Measurements from ENCODE around the gene PTHLH. TPM values are rescaled to one million over a fixed set of nuclear protein-coding genes. Genes with fewer than 3 reads are reported as not detected.

The PTHLH gene
- total RNA-seq, 1 donor from 2014 or later, result 0.21 TPM

DNA sequence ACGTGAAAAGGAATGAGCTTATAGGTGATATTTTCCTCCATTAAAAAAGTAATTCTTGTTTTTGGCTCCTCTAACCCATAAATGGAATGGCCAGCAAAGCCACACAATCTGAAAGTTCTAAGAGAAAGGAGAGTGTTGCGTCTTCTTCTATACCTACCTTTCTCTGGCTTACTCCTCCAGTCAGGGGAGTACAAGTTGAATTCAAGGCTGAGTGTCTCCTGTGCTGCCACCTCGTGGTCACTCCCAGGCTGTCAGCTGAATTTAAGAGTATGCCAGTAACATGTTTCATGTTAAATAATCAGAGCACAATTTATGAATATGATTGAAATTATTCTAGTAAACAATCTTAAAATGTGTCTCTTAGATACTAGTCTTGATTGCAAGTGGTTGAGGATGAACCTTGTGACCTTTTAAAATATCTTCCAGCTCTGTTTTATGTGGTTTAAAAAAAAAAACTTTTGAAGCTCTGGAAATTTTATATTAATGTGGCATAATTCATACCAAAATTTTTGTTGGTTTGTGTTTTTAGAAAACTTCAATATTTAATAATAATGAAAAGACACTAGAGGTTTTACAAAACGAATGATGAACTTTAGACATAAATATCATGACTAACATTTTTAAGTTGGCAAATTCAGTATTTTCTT lies 31.7 kb downstream of the PTHLH start:
- TF ChIP-seq, protein P1, sequence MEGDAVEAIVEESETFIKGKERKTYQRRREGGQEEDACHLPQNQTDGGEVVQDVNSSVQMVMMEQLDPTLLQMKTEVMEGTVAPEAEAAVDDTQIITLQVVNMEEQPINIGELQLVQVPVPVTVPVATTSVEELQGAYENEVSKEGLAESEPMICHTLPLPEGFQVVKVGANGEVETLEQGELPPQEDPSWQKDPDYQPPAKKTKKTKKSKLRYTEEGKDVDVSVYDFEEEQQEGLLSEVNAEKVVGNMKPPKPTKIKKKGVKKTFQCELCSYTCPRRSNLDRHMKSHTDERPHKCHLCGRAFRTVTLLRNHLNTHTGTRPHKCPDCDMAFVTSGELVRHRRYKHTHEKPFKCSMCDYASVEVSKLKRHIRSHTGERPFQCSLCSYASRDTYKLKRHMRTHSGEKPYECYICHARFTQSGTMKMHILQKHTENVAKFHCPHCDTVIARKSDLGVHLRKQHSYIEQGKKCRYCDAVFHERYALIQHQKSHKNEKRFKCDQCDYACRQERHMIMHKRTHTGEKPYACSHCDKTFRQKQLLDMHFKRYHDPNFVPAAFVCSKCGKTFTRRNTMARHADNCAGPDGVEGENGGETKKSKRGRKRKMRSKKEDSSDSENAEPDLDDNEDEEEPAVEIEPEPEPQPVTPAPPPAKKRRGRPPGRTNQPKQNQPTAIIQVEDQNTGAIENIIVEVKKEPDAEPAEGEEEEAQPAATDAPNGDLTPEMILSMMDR (IDR thresholded peaks at IDR 0.05), result peak; percentile 75
- ATAC-seq (peak; percentile 80 to 81), DNase-seq (peak; percentile 67)
- Histone ChIP-seq H3K27me3 (ENCODE audit: low read depth) (no peaks in the 10 kb centered on the region), H3K4me1 (no peaks in the 10 kb centered on the region), H3K36me3 (no peaks in the 10 kb centered on the region), H3K9me3 (no peaks in the 10 kb centered on the region), H3K27ac (no peak overlapping the region), H3K4me3 (no peak overlapping the region)
- intact Hi-C loops (cut with DNase I), result no loop called here

DNA sequence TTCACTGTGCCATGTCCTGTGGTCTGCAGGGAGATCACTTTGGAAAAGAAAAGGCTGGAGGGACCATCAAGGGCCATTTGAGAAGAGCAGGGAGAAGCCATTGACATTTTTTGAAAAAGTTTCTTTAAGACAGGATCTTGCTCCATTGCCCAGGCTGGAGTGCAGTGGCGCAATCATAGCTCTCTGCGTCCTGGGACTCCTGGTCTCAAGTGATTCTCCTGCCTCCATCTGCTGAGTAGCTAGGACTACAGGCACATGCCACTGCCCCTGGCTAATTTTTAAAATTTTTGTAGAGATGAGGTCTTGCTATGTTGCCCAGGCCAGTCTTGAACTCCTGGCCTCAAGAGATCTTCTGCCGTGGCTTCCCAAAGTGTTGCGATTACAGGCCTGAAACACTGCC lies 32.3 kb downstream of the PTHLH start:
- ATAC-seq, result no peak

DNA sequence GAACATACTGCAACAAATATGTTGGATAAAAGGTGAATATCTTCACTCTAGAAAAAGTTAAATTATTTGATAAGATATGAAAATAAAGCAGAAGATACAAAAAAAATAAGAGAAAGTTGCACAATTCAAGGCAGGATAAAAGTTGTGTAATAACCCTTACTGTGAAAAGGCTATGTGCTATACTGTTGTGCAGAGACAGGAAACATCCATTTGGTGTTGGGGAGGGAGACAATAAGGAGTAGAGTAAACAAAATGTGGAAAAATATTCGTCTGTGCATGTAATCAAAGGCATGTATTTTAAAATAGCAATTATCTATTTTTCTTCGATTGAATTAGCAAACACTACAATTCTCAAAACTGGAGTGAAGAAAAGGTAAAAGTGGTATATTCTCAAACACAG lies 34.8 kb downstream of the PTHLH start:
- intact Hi-C loops (cut with DNase I), result loop anchor here (10.0 kb wide), 1 partner anchor 203 kb away; no protein-coding TSS in a partner anchor
- no peaks in the 10 kb centered on the region for H3K36me3 ChIP-seq
- H3K27me3 ChIP-seq (ENCODE audit: low read depth), result no peaks in the 10 kb centered on the region
- H3K9me3 ChIP-seq, result no peaks in the 10 kb centered on the region
- no peaks in the 10 kb centered on the region for H3K4me1 ChIP-seq
- no peak overlapping the region for H3K4me3 ChIP-seq
- DNase-seq (no peak), ATAC-seq (no peak)
- H3K27ac ChIP-seq, result no peak overlapping the region
- TF ChIP-seq, protein P1 (IDR thresholded peaks at IDR 0.05), result no peak

More for the DNA sequence above, 32.3 kb downstream of the PTHLH start:
- no peaks in the 10 kb centered on the region for H3K36me3 ChIP-seq
- no peaks in the 10 kb centered on the region for H3K4me1 ChIP-seq
- H3K9me3 ChIP-seq, result no peaks in the 10 kb centered on the region
- H3K4me3 ChIP-seq, result no peak overlapping the region
- no peak overlapping the region for H3K27ac ChIP-seq
- intact Hi-C loops (cut with DNase I), result no loop called here
- TF ChIP-seq, protein P1 (IDR thresholded peaks at IDR 0.05), result no peak
- H3K27me3 ChIP-seq (ENCODE audit: low read depth), result no peaks in the 10 kb centered on the region
- no peak for DNase-seq

DNA sequence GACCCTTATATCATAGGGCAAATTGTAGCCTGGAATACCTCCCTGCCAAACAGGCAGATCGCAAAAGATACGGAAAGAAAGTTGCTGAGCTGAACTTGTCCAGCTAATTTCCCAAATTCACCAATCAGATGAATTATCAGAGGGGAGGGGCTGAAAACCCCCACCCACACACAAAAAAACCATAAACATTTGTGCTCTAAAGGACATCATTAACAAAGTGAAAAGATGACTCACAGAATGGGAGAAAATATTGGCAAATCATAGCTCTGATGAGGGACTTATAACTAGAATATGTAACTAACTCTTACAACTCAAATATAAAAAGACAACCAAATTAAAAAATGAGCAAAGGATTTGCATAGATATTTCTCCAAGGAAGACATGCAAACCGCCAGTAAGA lies 36.3 kb downstream of the PTHLH start:
- intact Hi-C loops (cut with DNase I), result loop anchor here (10.0 kb wide), 1 partner anchor 201 kb away; no protein-coding TSS in a partner anchor

DNA sequence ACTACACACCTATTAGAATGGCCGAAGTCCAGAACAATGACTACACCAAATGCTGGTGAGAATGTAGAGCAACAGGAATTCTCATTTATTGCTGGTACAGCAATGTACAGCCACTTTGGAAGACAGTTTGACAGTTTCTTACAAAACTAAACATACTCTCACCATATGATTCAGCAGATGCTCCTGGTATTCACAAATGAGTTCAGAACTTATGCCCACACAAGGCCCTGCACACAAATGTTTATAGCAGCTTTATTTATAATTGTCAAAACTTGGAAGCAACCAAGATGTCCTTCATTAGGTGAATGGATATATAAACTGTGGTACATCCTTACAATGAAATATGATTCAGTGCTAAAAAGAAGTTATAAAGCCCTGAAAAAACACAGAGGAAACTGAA lies 38.3 kb downstream of the PTHLH start:
- TF ChIP-seq, protein P1 (IDR thresholded peaks at IDR 0.05), result no peak
- Histone ChIP-seq H3K4me3 (no peak overlapping the region), H3K27me3 (ENCODE audit: low read depth) (no peaks in the 10 kb centered on the region), H3K9me3 (no peaks in the 10 kb centered on the region), H3K4me1 (no peaks in the 10 kb centered on the region), H3K36me3 (no peaks in the 10 kb centered on the region), H3K27ac (no peak overlapping the region)
- intact Hi-C loops (cut with DNase I), result loop anchor here (10.0 kb wide), 1 partner anchor 199 kb away; no protein-coding TSS in a partner anchor
- ATAC-seq, result no peak
- no peak for DNase-seq

More for the DNA sequence above, 36.3 kb downstream of the PTHLH start:
- Histone ChIP-seq H3K4me3 (no peak overlapping the region), H3K27me3 (ENCODE audit: low read depth) (no peaks in the 10 kb centered on the region), H3K36me3 (no peaks in the 10 kb centered on the region), H3K9me3 (no peaks in the 10 kb centered on the region), H3K4me1 (no peaks in the 10 kb centered on the region), H3K27ac (no peak overlapping the region)
- TF ChIP-seq, protein P1 (IDR thresholded peaks at IDR 0.05), result no peak
- DNase-seq (no peak), ATAC-seq (no peak)
